Muscle layer of duodenum (tissue), 2 donors: ENCODE results near the gene TLCD4.

Experiments used
- H3K27ac ChIP-seq: one replicate; pipeline ENCODE4 v1.7.0; 2013; ENCODE audit warnings: mild to moderate bottlenecking, low read length
- H3K27me3 ChIP-seq: one replicate; pipeline ENCODE4 v1.7.0; 2013; ENCODE audit warnings: low read depth, mild to moderate bottlenecking, control low read depth, low read length
- H3K36me3 ChIP-seq, 2 donors: one replicate each; pipeline ENCODE4 v1.7.0; 2013; ENCODE audit warnings: low read length in 2 of 2, control low read depth in 1 of 2, mild to moderate bottlenecking in 1 of 2; ENCODE audit not compliant: insufficient read depth in 2 of 2, control insufficient read depth in 1 of 2
- H3K4me1 ChIP-seq, 2 donors: one replicate each; pipeline ENCODE4 v1.7.0; 2013; ENCODE audit warnings: low read length in 2 of 2, mild to moderate bottlenecking in 2 of 2, control low read depth in 1 of 2, moderate library complexity in 1 of 2; ENCODE audit not compliant: insufficient read depth in 2 of 2, control insufficient read depth in 1 of 2
- H3K4me3 ChIP-seq, 2 donors: one replicate each; pipeline ENCODE4 v1.7.0; 2013; ENCODE audit warnings: low read length in 2 of 2, low read depth in 1 of 2, mild to moderate bottlenecking in 1 of 2
- H3K9me3 ChIP-seq, 2 donors: one replicate each; pipeline ENCODE4 v1.7.0; 2013; ENCODE audit warnings: low read length in 2 of 2, control low read depth in 1 of 2, mild to moderate bottlenecking in 1 of 2; ENCODE audit not compliant: control insufficient read depth in 1 of 2
- donor health status: healthy.

Gene TLCD4

GRCh38 chr1:95122151-95122697 is 5.1 kb downstream of the TLCD4 start:
- Histone ChIP-seq H3K27ac (no peak overlapping the region), H3K4me3 (no peak overlapping the region), H3K4me1 (peaks cover 0 to 7% of the 10 kb centered on the region in 2 donors)

GRCh38 chr1:95124342-95124741 is 7.2 kb downstream of the TLCD4 start:
- Histone ChIP-seq H3K4me3 (no peak overlapping the region), H3K36me3 (no peaks in the 10 kb centered on the region), H3K27me3 (no peaks in the 10 kb centered on the region), H3K4me1 (no peaks in the 10 kb centered on the region), H3K9me3 (no peaks in the 10 kb centered on the region), H3K27ac (no peak overlapping the region)

More at GRCh38 chr1:95122151-95122697, 5.1 kb downstream of the TLCD4 start:
- Histone ChIP-seq H3K9me3 (no peaks in the 10 kb centered on the region), H3K27me3 (no peaks in the 10 kb centered on the region), H3K36me3 (no peaks in the 10 kb centered on the region)

- no peak overlapping the region for H3K4me3 ChIP-seq
- H3K36me3 ChIP-seq = no peaks in the 10 kb centered on the region
- no peaks in the 10 kb centered on the region for H3K4me1 ChIP-seq
- H3K27me3 ChIP-seq = no peaks in the 10 kb centered on the region
- no peaks in the 10 kb centered on the region for H3K9me3 ChIP-seq
- H3K27ac ChIP-seq = no peak overlapping the region
These were observed 9.2 kb downstream of the TLCD4 start for GRCh38 chr1:95126366-95126765.

DNA sequence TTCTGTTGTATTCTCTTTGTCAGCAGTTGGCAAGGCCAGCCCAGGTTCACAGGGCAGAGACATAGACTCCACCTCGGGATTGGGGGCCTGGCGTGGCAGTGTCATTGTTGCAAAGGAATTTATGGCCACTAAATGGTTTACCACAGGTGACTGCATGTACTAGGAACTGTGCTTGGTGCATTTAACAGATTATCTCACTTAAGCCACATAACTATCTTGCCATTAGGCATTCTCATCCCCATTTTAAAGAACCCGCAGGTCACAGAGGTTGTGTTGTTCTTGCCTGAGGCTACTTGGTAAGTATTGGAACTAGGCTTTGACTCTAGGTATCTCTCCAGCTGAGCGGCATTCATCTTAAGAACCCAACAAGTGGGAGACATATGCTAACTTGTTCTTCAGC is 9.7 kb downstream of the TLCD4 start:
- H3K27me3 ChIP-seq = no peaks in the 10 kb centered on the region
- no peak overlapping the region for H3K27ac ChIP-seq
- no peaks in the 10 kb centered on the region for H3K4me1 ChIP-seq
- H3K36me3 ChIP-seq = no peaks in the 10 kb centered on the region
- H3K9me3 ChIP-seq = no peaks in the 10 kb centered on the region
- H3K4me3 ChIP-seq = no peak overlapping the region

DNA sequence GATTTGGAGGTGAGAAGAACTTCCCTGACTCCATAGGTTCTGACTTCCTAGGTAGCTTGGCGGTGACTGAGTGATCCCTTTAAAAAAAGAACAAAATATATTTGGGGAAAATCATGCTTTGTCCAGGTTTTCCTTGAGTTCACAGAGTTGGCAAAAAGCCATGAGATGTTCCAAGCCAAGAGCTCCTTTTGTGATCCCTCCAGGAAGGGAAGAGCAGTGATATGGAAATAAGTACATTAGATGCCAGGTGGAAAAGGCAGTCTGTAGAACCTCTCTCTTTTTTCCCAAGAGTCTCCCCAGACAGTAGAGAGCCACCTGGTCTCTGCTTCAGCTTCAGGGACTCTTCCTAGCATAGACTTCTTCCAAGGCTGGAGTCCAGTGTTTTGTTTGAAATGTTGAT is 10.2 kb downstream of the TLCD4 start:
- Histone ChIP-seq H3K9me3 (no peaks in the 10 kb centered on the region), H3K27me3 (no peaks in the 10 kb centered on the region), H3K27ac (no peak overlapping the region), H3K4me3 (no peak overlapping the region), H3K4me1 (no peaks in the 10 kb centered on the region), H3K36me3 (no peaks in the 10 kb centered on the region)

- Histone ChIP-seq H3K27me3 (no peaks in the 10 kb centered on the region), H3K9me3 (no peaks in the 10 kb centered on the region), H3K4me1 (no peaks in the 10 kb centered on the region), H3K27ac (no peak overlapping the region), H3K4me3 (no peak overlapping the region), H3K36me3 (no peaks in the 10 kb centered on the region)
These were observed 15.6 kb downstream of the TLCD4 start for GRCh38 chr1:95132762-95133161.

GRCh38 chr1:95133687-95134086 is 16.5 kb downstream of the TLCD4 start:
- Histone ChIP-seq H3K4me3 (no peak overlapping the region), H3K27me3 (no peaks in the 10 kb centered on the region), H3K27ac (no peak overlapping the region), H3K36me3 (no peaks in the 10 kb centered on the region), H3K9me3 (no peaks in the 10 kb centered on the region), H3K4me1 (no peaks in the 10 kb centered on the region)

GRCh38 chr1:95138223-95138622 is 21.1 kb downstream of the TLCD4 start:
- Histone ChIP-seq H3K9me3 (no peaks in the 10 kb centered on the region), H3K4me3 (no peak overlapping the region), H3K27ac (no peak overlapping the region), H3K36me3 (no peaks in the 10 kb centered on the region), H3K27me3 (no peaks in the 10 kb centered on the region), H3K4me1 (no peaks in the 10 kb centered on the region)

DNA sequence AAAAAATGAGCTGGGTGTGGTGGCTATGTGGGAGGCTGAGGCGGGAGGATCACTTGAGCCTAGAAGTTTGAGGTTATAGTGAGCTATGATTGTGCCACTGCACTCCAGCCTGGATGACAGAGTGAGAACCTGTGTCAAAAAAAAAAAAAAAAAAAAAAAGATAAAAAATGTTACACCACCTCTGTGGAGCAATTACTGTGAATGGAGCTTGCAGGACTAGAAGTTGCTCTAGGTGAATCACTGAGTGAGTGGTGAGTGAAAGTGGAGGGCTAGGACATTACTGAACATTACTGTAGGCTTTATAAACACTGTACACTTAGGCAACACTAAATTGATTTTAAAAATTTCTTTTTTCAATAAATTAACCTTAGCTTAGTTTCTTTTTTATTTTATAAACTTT is 21.9 kb downstream of the TLCD4 start:
- Histone ChIP-seq H3K4me1 (no peaks in the 10 kb centered on the region), H3K4me3 (no peak overlapping the region), H3K36me3 (no peaks in the 10 kb centered on the region), H3K9me3 (no peaks in the 10 kb centered on the region), H3K27ac (no peak overlapping the region), H3K27me3 (no peaks in the 10 kb centered on the region)

- no peaks in the 10 kb centered on the region for H3K9me3 ChIP-seq
- H3K27me3 ChIP-seq = no peaks in the 10 kb centered on the region
- H3K4me3 ChIP-seq = no peak overlapping the region
- H3K27ac ChIP-seq = no peak overlapping the region
- no peaks in the 10 kb centered on the region for H3K4me1 ChIP-seq
- H3K36me3 ChIP-seq = no peaks in the 10 kb centered on the region
These were observed 23.6 kb downstream of the TLCD4 start for GRCh38 chr1:95140791-95141190.

DNA sequence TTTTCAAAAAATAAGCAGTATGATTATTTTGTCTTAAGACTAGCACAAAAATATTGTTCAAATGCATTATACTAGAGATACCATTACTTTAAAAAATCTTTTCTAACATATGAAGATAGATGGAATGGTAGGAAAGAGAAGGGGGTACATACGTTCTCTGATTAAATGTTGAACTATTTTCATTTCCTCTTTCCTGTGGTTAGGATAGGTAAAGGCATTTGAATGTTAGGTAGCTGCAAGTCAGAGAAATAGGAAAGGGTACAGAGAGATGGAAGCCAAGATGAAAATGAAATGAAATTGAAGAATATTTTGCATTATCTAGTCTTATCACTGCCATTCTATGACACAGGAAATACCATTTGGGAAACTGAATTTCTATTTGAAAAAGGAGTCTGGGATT is 28.3 kb downstream of the TLCD4 start:
- Histone ChIP-seq H3K4me3 (no peak overlapping the region), H3K9me3 (no peaks in the 10 kb centered on the region), H3K36me3 (peaks cover 0 to 9% of the 10 kb centered on the region in 2 donors), H3K27ac (no peak overlapping the region), H3K4me1 (no peaks in the 10 kb centered on the region), H3K27me3 (no peaks in the 10 kb centered on the region)

DNA sequence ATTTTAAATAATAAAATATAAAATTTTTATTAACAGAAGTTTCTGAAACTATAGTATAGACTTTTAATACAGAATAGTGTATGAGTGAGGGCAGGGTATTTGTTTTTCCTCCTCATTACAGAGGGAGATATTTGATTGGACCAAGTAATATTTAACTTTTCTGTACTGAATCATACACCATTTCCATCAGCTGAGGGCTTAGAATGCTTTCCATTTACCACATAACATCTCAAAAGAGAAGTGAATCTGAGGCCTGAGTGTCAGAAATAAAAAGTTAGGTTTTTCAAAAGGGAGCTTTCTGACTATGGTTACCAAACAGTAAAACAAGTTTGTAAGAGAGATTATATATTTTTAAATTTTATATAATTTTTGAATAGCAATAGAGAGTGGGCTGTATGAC is 29.5 kb downstream of the TLCD4 start:
- Histone ChIP-seq H3K4me1 (no peaks in the 10 kb centered on the region), H3K27ac (no peak overlapping the region)

More for the DNA sequence above, 29.5 kb downstream of the TLCD4 start:
- H3K36me3 ChIP-seq = peaks cover 0 to 9% of the 10 kb centered on the region in 2 donors
- no peak overlapping the region for H3K4me3 ChIP-seq
- H3K27me3 ChIP-seq = no peaks in the 10 kb centered on the region
- H3K9me3 ChIP-seq = no peaks in the 10 kb centered on the region
